ENCODE results near the gene POMT2.
"Not testable (repeated sequence)": the region's sequence is repeated elsewhere in the genome, so short reads cannot be mapped to it uniquely, and the experiment has no call there.

The POMT2 gene, protein sequence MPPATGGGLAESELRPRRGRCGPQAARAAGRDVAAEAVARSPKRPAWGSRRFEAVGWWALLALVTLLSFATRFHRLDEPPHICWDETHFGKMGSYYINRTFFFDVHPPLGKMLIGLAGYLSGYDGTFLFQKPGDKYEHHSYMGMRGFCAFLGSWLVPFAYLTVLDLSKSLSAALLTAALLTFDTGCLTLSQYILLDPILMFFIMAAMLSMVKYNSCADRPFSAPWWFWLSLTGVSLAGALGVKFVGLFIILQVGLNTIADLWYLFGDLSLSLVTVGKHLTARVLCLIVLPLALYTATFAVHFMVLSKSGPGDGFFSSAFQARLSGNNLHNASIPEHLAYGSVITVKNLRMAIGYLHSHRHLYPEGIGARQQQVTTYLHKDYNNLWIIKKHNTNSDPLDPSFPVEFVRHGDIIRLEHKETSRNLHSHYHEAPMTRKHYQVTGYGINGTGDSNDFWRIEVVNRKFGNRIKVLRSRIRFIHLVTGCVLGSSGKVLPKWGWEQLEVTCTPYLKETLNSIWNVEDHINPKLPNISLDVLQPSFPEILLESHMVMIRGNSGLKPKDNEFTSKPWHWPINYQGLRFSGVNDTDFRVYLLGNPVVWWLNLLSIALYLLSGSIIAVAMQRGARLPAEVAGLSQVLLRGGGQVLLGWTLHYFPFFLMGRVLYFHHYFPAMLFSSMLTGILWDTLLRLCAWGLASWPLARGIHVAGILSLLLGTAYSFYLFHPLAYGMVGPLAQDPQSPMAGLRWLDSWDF

DNA sequence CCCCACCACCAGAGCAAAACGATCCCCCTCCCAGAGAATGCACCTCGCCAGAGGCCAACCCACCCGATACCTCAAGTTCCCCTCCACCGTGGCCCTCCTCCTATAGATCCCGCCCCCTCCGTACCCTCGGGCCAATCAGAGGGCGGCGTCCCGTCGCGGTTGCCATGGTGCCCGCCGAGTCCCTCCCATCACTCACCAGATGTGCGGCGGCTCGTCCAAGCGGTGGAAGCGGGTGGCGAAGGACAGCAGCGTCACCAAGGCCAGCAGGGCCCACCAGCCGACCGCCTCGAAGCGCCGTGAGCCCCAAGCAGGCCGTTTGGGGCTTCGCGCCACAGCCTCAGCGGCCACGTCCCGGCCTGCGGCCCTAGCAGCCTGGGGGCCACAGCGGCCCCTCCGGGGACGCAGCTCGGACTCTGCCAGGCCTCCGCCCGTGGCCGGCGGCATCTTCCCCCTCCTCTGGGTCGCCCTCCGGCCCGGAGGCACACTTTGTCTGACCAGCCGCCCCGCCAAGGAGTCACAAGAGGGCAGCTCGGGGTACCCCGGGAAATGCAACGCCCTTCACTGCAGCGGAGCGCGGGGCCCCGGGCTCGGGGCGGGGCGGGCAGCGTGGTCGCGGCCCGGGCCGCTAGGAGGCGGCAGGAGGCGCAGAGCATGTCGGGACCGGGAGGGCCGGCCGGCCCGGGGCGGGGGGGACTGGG is at the start of gene POMT2:
Gene POMT2 (minus strand): TSS at position 646 of the 698 bp plus-strand sequence. CDS start 202 bp downstream, at position 444.
- peak; percentile 90 for DNase-seq (ENCODE audit: low read depth)

DNA sequence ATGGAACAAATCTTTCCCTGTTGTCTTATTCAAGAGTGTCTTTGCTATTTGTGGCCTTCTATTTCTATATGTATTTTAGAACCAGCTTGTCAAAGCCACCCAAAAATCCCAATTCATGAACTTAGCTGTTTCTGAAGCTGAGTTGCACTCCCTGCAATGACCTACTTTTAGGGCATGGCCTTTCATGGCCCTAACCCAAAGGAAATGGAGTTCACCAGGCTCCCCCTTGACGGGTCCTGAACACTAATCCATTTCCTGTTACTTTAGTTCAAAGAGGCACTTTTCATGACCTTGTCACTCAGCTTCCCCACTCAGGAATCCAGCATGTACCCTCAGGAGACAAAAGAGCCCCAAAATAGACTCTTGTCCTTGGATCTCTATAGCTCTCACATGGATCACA is 48.6 kb upstream of the POMT2 start:
- no peak for DNase-seq (ENCODE audit: low read depth)

DNA sequence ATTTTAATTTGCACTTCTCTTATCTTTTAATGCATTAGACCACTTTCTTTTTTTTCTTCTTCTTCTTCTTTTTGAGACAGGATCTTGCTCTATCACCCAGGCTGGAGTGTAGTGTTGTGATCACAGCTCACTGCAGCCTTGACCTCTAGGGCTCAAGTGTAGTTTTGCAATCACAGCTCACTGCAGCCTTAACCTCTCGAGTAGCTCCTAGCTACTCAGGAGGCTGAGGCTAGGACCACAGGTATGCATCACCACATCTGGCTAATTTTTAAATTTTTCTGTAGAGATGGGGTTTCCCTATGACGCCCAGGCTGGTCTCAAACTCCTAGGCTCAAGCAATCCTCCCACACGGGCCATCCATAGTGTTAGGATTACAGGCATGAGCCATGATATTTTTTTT is 43.5 kb upstream of the POMT2 start:
- no peak for DNase-seq (ENCODE audit: low read depth)

DNA sequence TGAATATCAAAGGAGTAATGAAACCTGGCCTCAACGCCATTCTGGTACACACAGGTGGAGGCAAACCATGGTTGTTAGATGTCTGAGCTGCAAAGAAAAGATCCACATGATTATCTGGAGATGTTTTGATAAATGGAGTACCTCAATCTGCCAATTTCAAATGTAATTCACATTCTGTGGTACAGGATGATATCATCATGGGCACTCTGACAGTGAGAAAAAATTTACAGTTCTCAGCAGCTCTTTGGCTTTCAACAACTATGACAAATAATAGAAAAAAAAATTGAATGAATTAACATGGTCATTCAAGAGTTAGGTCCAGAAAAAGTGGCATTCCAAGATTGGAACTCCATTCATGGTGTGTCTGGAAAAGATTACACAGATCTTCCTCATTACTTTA is 38.9 kb upstream of the POMT2 start:
- DNase-seq (ENCODE audit: low read depth), result no peak

DNA sequence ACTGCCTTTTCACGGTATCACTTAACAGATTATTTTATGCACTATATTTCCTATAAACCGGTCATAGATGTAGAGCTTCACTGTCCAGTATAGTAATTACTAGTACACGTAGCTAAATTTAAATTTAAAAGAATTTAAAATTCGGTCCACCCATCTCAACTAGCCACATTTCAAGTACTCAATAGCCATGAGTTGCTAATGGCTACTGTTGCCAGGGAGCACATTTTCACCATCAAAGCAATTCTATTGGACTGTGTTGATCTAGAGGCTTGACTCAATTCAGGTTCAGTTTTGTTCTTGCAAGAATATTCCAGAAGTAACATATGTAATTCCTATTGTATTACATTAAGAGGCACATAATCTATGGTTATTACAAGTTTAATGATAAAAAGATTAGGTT is 36.2 kb upstream of the POMT2 start:
- no peak for DNase-seq (ENCODE audit: low read depth)

DNA sequence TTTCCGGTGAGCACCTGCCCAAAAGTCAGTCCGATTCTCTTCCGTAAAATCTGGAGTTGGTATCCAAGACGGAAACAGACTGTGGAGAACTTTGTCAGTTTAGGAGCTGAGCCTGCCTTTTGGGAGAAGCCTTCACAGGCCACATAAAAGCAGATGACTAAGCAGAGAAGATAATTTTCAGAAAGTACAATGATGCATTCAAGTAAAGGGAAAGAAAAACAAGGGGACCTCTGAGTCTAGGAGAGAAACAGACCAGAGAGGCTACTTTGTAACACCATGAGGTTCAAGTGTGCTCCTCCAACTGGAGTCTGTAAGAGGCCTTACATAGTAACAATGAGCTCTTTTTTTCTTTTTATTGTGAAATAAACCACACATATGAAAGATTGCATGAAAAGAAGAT is 35.1 kb upstream of the POMT2 start:
- DNase-seq (ENCODE audit: low read depth), result no peak

DNA sequence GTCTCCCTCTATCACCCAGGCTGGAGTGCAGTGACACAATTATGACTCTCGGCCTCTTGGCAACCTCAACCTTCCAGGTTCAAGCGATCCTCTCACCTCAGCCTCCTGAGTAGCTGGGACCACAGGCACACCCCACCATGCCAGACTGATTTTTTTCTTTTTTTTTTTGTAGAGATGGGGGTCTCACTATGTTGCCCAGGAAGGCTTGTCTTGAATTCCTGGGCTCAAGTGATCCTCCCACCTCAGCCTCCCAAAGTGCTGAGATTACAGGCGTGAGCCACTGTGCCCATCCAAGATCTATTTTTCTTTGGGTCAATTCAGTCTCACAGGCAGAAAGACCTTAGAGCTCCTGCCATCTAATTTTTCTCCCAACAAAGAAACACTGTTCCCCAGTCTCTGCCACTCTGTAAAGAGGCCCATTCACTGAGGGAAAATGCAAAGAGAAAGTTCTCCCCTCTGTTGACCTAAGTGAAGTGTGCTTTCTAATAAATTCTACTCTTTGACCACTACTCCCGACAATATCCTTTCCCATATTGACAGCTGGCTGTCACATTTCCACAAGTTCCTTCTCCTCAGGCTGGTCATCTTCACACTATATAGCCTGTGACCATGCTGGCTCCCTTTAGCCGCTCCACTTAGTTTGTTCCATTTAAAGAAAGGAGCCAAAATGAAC is 32.9 kb upstream of the POMT2 start:
- no peak for DNase-seq (ENCODE audit: low read depth)

DNA sequence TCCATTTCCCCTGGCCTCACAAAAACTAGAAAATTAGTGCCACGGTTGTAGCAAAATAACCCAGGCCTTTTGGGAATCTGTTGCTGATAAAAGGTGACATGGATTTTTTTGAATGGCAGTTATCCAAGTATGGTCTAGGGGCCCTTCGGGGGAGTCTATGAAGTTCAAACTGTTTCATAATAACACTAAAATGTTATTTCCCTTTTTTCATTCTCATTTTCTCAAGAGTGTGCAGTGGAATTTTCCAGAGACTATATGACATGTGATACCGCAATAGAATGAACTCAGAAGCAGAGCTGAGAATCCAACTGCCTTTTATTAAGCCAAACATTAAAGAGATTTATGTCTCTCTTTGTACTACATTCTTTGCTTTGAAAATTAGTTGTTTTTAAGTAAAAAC is 27.1 kb upstream of the POMT2 start:
- DNase-seq (ENCODE audit: low read depth), result no peak

DNA sequence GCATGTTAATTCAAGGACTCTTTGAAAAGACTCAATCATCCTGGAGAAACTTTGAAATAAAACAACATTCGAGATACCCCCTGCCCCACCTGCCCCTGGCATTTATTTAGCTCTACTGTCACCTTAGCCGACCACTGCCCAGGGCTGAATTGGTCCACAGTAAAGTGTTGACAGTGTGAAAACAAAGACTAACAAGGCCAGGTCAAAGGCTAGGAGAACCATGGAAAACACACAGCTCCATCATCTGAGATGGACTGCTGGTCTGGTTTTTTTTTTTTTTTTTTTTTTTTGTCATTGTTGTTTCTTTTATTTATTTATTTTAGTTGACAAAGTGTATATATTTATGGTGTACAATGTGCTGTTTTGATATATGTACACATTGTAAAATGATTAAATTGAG is 25.8 kb upstream of the POMT2 start:
- no peak for DNase-seq (ENCODE audit: low read depth)

DNA sequence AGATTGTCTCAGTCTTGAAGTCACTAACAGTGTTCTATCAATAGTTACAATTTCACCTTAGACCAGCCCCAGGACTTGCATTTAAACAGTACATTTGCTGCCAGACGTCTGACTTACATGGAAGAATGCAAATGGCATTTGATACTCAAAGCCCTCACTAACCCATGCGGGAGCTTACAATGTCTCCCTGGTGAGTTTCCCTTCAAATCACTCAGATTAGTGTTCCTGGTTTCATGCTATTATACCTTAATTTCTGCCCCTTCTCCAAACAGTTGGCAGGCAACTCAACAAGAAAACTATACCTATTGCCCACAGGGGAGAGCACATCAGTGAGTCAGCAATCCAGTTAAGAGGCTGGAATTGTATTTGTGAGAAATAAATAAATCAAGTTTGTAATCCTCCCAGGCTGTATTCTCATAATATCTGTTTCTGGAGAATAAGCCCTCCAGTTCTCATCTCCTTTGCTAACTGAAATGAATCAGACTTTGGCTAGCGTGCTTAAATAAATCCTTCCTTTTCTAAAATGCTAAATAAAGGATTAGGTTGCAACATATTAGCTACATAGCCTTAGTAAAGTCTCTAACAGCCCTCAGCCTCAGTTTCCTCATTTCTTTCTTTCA is 23.8 kb upstream of the POMT2 start:
- no peak for DNase-seq (ENCODE audit: low read depth)

DNA sequence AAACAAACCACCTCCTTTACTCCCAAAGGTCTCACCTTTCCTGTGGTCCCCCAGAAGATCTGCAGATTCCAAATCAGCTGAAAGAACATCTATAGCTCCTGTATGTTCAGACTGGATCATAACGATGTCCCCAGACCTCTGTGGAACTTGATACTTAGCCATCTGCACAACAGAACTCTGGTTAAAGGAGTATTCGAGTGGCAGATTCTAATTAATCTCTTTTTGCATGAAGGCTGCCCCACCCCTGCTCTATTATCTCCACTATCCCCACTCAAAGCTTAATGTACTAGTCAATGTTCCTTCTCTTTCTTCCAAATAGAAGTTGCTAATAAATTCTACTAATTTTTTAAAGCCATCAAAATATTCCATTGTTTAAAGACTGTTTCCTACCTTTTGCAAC is 23.0 kb upstream of the POMT2 start:
- no peak for DNase-seq (ENCODE audit: low read depth)

DNA sequence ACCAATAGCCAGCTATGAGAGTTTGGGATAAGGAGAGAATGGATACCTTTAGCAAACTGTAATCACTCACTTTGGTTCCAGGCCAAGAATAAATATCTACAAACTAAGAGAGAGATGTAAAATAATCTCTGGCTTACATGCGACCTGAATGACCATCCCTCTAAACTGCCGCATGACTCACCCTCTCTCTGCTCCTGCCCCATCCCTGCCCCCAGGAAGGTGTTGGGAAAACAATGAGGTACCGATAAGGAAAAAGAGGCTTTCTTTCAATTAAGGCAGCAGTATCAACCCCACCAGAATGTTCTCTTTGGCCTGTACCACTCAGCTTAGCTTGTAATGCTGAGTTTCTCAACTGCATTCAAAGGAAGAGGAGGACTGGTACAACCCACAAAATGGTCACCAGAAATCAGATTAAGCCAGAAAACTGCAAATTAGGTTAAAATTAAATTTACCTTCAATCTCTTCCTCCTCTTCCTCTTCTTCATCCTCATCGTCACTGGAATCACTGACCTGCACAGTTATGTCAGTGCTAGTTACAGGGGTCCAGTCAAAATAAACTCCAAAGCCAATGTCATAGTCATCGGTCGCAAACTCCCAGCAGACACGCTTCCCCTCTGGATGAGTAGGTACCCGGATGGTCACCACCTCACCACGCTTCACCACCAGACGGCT is 22.2 kb upstream of the POMT2 start:
- no peak for DNase-seq (ENCODE audit: low read depth)

DNA sequence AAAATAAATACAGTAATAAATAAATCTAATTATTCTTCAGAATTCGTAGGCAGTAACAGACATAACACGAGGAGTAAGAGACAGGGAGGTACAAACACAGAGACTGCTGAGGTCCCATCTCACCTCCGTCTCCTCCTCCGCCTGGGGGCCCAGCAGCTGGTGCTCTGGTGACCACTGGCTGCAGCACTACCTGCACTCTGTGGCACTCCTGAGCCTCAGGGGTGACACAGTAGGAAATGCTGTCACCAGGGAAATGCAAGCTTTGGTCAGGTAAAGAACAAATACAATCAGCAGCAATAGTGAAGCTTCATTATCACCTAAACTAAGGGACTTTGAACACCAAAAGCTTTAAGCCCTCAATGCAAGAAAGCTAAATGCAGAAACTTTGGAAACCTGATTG is 19.7 kb upstream of the POMT2 start:
- no peak for DNase-seq (ENCODE audit: low read depth)

DNA sequence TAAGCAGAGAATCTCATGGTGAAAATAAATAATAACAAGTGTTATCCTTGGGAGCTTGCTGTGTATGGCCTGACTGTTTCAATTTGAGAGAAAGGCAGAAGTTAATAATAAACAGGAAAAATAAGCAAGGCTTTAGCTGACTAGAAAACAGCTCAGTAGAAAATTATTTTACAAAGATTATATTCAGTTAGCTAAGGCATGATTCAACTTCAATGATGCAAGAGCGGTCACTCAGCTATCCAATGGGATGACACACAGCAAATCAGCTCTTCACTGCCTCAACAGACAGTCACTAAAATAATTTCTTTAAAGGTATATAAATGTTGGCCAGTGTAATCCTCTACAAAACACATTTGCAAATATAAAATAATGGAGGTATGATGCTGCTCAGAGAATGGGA is 18.7 kb upstream of the POMT2 start:
- no peak for DNase-seq (ENCODE audit: low read depth)

DNA sequence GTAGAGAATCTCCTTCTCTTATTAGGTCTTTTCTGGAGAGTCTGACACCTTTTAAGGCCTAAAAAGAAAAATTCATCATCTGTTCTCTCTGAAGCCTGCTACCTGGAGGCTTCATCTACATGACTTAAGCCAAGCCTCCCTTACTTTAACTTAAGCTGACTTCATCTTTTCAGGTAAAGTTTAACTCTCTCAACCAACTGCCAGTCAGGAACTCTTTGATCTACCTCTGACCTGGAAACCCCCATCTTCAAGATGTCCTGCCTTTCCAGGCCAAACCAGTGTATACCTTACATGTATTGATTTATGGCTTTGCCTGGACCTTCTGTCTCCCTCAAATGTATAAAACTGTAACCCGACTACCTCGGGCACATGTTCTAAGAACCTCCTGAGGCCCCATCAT is 17.6 kb upstream of the POMT2 start:
- DNase-seq (ENCODE audit: low read depth), result no peak

DNA sequence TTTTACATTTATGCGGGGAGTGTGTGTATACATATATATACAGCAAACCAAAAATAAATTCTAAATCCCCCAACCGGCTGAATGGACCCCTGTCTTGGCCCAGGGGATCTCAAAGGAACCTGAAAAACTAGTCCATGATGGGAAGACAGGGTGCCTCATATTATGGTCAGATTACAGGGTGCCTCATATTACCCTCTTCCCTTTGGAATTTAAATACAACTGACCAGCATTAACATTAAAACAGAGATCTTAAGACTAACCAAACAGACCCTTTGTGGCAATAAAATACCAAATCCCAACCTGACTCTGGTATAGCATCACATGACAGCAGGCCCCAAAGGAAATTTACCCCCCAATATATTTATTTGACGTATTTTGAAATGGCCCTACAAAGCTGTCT is 17.2 kb upstream of the POMT2 start:
- DNase-seq (ENCODE audit: low read depth), result no peak

DNA sequence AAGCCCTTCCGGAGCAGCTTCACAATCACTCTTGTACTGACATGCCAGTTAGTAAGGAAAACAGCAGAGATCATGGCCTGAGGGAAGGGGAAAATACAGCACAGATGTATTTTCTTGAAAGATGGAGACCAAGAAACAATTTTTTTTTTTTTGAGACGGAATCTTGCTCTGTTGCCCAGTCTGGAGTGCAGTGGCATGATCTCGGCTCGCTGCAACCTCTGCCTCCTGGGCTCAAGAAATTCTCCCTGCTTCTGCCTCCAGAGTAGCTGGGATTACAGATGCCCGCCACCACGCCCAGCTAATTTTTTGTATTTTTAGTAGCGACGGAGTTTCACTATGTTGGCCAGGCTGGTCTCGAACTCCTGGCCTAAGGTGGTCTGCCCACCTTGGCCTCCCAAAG is 16.6 kb upstream of the POMT2 start:
- DNase-seq (ENCODE audit: low read depth), result not testable (repeated sequence)

DNA sequence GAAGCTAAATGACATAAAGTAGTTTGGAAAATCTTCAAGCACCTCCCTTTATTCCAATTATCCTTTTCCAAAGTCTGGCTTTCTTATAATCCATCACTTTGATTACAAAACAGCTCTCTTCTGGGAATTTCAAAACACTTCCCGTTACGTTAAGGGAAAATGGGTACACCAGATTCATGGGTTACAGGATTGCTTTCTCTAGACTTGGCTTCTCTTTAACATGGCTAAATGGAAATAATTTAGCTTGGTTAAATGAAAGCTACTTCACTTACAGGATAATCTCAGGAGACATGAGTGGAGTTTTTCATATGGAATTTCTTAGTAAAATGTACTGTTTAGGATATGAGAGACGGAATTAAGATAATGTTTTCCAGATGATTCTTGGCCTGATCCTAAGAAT is 14.9 kb upstream of the POMT2 start:
- DNase-seq (ENCODE audit: low read depth), result no peak

DNA sequence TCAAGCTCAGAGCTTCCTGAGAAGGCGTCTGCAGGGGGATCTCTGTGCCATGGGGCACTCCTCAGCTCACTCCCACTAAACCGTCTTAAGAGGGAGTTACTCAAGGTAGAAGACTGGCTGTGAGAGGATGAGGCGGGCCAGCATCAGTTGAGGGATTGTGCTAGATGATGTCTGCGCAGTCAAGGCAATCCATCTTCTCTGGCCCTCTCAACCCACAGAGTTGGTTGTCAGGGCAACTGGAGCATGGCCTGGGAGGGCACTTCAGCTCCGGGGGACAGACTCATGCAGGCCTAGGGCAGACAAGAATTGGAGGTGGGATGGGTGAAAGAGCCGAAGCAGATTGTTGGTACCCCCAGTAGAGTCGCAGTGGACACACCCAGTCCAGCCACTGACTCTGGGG is 9.2 kb upstream of the POMT2 start:
- DNase-seq (ENCODE audit: low read depth), result no peak

DNA sequence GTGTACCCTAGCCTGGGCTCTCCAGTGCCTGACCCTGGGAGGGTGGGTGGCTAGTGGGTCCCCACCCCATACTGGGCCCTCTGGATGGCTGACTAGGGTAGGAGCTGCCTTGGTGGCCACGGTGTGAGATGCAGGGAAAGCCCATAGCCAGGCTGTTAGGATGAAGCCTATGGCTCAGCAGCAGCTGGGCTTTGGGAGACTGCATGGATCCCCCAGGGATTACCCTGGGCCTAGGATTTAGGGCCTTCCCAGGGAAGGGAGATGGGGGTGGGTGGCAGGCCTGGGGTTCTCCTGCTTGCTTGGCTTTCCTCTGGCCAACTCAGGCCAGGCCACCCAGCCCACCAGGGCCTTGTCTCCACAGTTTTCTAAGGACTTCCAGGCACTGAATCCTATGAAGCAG is 6.4 kb upstream of the POMT2 start:
- no peak for DNase-seq (ENCODE audit: low read depth)

DNA sequence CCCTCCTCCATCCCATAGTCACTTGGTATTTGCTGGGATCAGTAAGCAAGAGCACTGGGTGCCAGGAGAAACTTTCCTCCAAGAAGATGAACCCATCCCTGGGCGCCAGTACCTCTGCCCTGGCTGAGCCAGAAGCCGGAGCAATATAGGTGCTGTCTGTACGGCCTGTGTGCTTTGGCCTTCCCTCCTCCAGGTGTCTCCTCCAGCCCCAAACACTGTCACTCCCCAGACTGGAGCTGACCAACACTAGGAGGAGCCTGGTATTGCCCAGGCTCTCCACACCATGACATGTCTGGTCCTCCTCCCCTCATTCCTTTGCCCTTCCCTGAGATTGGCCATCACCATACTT is 5.0 kb upstream of the POMT2 start:
- DNase-seq (ENCODE audit: low read depth), result no peak
